Esophagus (tissue), 2 donors: Measurements from ENCODE around the gene CUEDC1. TPM values are rescaled to one million over a fixed set of nuclear protein-coding genes. Genes with fewer than 3 reads are reported as not detected.

Experiments
- H3K27ac ChIP-seq, 2 donors: one replicate each; pipeline ENCODE4 v1.5.1; 2013; ENCODE audit warnings: low read depth in 2 of 2, mild to moderate bottlenecking in 2 of 2, inconsistent platforms in 1 of 2, low read length in 1 of 2, moderate library complexity in 1 of 2
- H3K27me3 ChIP-seq, 2 donors: one replicate each; pipeline ENCODE4 v1.6.1; 2013; ENCODE audit warnings: low read length in 2 of 2, control low read depth in 1 of 2, mild to moderate bottlenecking in 1 of 2; ENCODE audit not compliant: insufficient read depth in 2 of 2, control insufficient read depth in 1 of 2
- H3K36me3 ChIP-seq, 2 donors: one replicate each; pipeline ENCODE4 v1.6.1; 2013; ENCODE audit warnings: low read length in 1 of 2; ENCODE audit not compliant: control insufficient read depth in 2 of 2, insufficient read depth in 2 of 2
- H3K4me1 ChIP-seq, 2 donors: one replicate each; pipeline ENCODE4 v1.6.1; 2013; ENCODE audit warnings: low read length in 1 of 2; ENCODE audit not compliant: control insufficient read depth in 2 of 2, insufficient read depth in 2 of 2
- H3K4me3 ChIP-seq, 2 donors: one replicate each; pipeline ENCODE4 v1.5.1; 2013; ENCODE audit warnings: low read length in 2 of 2, mild to moderate bottlenecking in 2 of 2, low read depth in 1 of 2, moderate library complexity in 1 of 2
- H3K9me3 ChIP-seq, 2 donors: one replicate each; pipeline ENCODE4 v1.6.1; 2013; ENCODE audit warnings: mild to moderate bottlenecking in 2 of 2, low read depth in 1 of 2, low read length in 1 of 2, moderate library complexity in 1 of 2; ENCODE audit not compliant: control insufficient read depth in 2 of 2, insufficient read depth in 1 of 2
- WGBS, 2 donors: extraction: QIAGEN DNeasy Blood & Tissue Kit; methylation state at CpG; one replicate each; pipeline ENCODE4 v1.1.7; 2013; 5-methylcytosine and 5-hydroxymethylcytosine counted together
- polyA plus RNA-seq, 2 donors: library from polyadenylated mRNA; stranded (reverse); fragments of 200-250 nt; gene quantifications; one replicate each; pipeline ENCODE4 v1.2.3, GENCODE V29; 2013
- donor health status: healthy with polysubstance abuse.
- donor health status: Bipolar disorder and iron deficiency.

CUEDC1 gene
- polyA plus RNA-seq, 2 donors = 19.9 to 31.1 TPM

GRCh38 chr17:57835333-57835900 lies 119.8 kb downstream of the CUEDC1 start:
- Histone ChIP-seq H3K9me3 (no peaks in the 10 kb centered on the region), H3K27ac (no peak overlapping the region), H3K4me1 (peaks cover 2 to 6% of the 10 kb centered on the region in 2 donors), H3K27me3 (no peaks in the 10 kb centered on the region), H3K4me3 (no peak overlapping the region), H3K36me3 (peaks cover 0 to 6% of the 10 kb centered on the region in 2 donors)
- 92 to 98% methylated on average over 2 of the region's 2 CpGs for WGBS, 2 donors

- 35 to 38% methylated on average over 13 of the region's 13 CpGs for WGBS, 2 donors
- Histone ChIP-seq H3K36me3 (peaks cover 0 to 3% of the 10 kb centered on the region in 2 donors), H3K9me3 (no peaks in the 10 kb centered on the region), H3K4me1 (peaks cover 2 to 6% of the 10 kb centered on the region in 2 donors), H3K4me3 (no peak overlapping the region), H3K27ac (peak overlapping the region; percentile 14 to 66), H3K27me3 (no peaks in the 10 kb centered on the region)
These were observed 121.0 kb downstream of the CUEDC1 start for GRCh38 chr17:57834146-57834741.

- 8 to 9% methylated on average over 13 of the region's 13 CpGs for WGBS, 2 donors
- Histone ChIP-seq H3K9me3 (no peaks in the 10 kb centered on the region), H3K4me1 (peaks cover 2 to 6% of the 10 kb centered on the region in 2 donors), H3K36me3 (peaks cover 0 to under 1% of the 10 kb centered on the region in 2 donors), H3K27me3 (no peaks in the 10 kb centered on the region), H3K4me3 (peak overlapping the region in 1 of 2 donors; percentile 41), H3K27ac (peak overlapping the region; percentile 30 to 82)
These were observed 121.9 kb downstream of the CUEDC1 start for GRCh38 chr17:57833179-57833939.

GRCh38 chr17:57832314-57833178 lies 122.7 kb downstream of the CUEDC1 start:
- H3K4me1 ChIP-seq = peaks cover 2 to 6% of the 10 kb centered on the region in 2 donors
- peak overlapping the region; percentile 30 to 82 for H3K27ac ChIP-seq
- H3K4me3 ChIP-seq = peak overlapping the region in 1 of 2 donors; percentile 41
- no peaks in the 10 kb centered on the region for H3K36me3 ChIP-seq
- WGBS, 2 donors = 31 to 34% methylated on average over 12 of the region's 12 CpGs
- H3K9me3 ChIP-seq = no peaks in the 10 kb centered on the region
- H3K27me3 ChIP-seq = no peaks in the 10 kb centered on the region

- Histone ChIP-seq H3K27me3 (no peaks in the 10 kb centered on the region), H3K36me3 (no peaks in the 10 kb centered on the region), H3K4me1 (peaks cover 2 to 6% of the 10 kb centered on the region in 2 donors), H3K27ac (no peak overlapping the region), H3K9me3 (no peaks in the 10 kb centered on the region), H3K4me3 (no peak overlapping the region)
- 82 to 92% methylated on average over 7 of the region's 7 CpGs for WGBS, 2 donors
These were observed 124.3 kb downstream of the CUEDC1 start for GRCh38 chr17:57830880-57831279.

- Histone ChIP-seq H3K27me3 (no peaks in the 10 kb centered on the region), H3K27ac (no peak overlapping the region), H3K4me1 (no peaks in the 10 kb centered on the region), H3K4me3 (no peak overlapping the region), H3K9me3 (no peaks in the 10 kb centered on the region), H3K36me3 (no peaks in the 10 kb centered on the region)
- WGBS, 2 donors = 79 to 82% methylated on average over 15 of the region's 15 CpGs
These were observed 131.5 kb downstream of the CUEDC1 start for GRCh38 chr17:57823469-57824401.

GRCh38 chr17:57819867-57820266 lies 135.3 kb downstream of the CUEDC1 start:
- Histone ChIP-seq H3K27me3 (no peaks in the 10 kb centered on the region), H3K36me3 (no peaks in the 10 kb centered on the region), H3K4me3 (no peak overlapping the region), H3K27ac (no peak overlapping the region), H3K9me3 (no peaks in the 10 kb centered on the region), H3K4me1 (no peaks in the 10 kb centered on the region)
- WGBS, 2 donors = 76 to 91% methylated on average over 5 of the region's 5 CpGs

GRCh38 chr17:57819285-57819684 lies 135.9 kb downstream of the CUEDC1 start:
- H3K36me3 ChIP-seq = no peaks in the 10 kb centered on the region
- no peaks in the 10 kb centered on the region for H3K4me1 ChIP-seq
- no peaks in the 10 kb centered on the region for H3K9me3 ChIP-seq
- H3K27ac ChIP-seq = no peak overlapping the region
- 66 to 69% methylated on average over 2 of the region's 2 CpGs for WGBS, 2 donors
- H3K4me3 ChIP-seq = no peak overlapping the region
- no peaks in the 10 kb centered on the region for H3K27me3 ChIP-seq
